HG03571 (cell line): ENCODE measurements around the gene GTPBP1.

Source experiments
- ATAC-seq: cut with Tn5 transposase; IDR thresholded peaks from one replicate; pipeline ENCODE4 v1.9.1; 2021; ENCODE audit not compliant: unreplicated experiment

GTPBP1 gene

DNA sequence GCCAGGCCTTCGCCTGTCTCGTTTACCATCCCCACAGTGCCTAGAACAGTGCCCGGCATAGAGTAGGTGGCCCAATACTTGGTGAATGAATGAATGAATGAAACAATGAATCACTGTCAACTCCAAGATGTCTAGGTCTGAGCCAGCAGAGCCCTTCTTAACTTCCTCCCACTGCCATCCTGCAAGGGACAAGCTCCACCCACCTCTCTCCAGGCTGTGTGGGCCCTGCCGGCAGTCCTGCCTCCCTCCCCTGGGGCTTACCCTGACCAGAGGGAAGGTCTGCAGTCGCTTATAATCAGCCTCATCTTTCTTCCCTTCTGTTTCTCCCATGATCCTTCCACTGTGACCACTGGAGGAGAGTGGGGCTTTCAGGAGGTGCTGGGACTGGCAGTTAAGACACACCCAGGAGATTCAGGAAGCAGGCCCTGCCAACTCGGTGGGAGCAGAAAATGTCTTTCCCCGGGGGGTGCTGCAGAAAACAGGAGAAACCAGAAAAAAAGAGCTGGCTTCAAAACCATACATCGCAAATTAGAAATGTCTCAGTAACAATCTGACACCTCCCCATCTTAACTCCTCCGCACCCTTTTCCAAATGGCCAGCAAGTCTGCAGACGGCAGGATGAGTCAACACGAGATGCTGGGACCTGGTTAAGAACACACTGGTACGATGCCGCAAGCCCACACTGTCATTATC lies 76.8 kb downstream of the GTPBP1 start:
- no peak for ATAC-seq
